ENCODE data around the gene ZNF532.
A peak's percentile ranks its signal among the peaks of the same experiment; 100 is the strongest.

Gene ZNF532

DNA sequence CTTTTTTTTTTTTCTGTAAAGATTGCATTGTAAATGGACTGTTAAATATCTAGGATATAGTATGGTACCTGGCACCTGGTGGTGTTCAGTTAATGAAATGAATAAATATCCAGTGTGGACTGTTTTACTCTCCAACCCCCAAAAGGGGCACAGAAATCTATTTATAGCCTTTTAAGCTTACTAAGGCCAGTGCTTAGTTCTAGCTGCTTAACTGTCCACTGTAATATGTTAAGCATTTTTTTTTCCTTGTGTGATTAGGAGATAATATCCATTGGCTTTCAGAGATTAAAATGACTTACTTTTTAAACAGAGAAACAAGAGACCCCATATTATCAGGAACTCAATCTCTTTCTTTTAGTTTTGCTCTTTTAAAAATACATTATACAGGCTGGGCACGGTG is 84.4 kb downstream of the ZNF532 start:
- no peak for DNase-seq

DNA sequence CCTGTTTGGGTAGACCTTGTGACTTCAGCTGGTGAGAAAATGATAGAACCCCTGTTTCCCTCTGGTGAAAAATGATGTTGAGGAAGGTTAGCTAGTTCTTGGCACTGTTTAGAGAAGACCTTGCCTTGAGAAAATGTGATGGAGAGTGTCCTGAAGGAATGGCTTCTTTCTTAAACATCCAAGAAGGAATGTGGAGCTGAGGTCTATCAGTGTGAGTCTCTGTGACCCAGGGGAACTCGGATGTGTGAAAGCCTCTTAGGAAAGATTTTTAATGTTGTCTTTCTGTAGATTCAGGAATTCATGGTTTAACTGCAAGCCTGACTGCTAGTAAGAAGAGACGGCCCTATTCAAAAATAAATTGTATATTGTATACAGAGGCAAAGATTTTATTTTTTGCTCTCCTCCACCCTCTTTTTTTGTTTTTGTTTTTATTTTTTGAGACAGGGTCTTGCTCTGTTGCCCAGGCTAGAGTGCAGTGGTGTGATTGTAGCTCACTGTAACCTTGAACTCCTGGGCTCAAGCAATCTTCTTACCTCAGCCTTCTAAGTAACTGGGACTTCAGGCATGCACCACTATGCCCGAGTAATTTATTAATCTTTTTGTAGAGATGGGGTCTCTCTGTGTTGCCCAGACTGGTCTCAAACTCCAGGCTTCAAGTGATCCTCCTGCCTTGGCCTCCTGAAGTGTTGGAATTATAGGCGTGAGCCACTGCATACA is 87.5 kb downstream of the ZNF532 start:
- no peak for DNase-seq

DNA sequence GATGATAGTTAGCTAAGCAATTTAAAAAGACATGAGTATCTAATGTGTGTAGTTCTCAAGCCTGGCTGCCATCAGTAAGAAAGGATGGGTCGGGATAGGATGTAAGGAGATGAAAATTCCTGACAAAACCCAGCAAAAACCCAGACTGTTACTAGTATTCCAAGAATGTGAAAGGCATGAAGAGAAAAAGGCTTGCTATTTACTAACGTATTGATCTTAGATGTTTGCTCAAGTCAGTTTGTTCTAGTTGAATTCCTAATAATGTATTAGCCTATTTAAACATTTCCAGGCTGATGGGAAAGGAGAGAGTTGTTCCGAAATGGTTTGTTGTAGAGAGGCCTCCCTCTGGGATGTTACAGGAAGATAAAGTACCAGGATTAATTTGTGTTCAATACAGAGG is 88.2 kb downstream of the ZNF532 start:
- DNase-seq, result no peak

DNA sequence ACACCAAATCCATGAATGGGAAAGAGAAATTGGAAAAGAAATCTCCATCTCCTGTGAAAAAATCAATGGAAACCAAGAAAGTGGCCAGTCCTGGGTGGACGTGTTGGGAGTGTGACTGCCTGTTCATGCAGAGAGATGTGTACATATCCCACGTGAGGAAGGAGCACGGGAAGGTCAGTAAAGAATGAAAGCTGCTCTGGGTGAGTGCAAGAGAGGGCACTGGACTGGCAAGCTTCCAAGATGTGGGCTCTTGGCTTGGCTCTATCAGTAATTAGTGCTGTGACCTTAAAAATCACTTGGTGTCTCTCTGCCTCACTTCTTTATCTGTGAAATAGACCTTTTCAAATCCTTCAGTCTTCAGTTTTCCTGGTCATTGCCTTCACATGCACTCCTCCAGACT is 89.0 kb downstream of the ZNF532 start:
- peak; percentile 24 to 33 for DNase-seq

DNA sequence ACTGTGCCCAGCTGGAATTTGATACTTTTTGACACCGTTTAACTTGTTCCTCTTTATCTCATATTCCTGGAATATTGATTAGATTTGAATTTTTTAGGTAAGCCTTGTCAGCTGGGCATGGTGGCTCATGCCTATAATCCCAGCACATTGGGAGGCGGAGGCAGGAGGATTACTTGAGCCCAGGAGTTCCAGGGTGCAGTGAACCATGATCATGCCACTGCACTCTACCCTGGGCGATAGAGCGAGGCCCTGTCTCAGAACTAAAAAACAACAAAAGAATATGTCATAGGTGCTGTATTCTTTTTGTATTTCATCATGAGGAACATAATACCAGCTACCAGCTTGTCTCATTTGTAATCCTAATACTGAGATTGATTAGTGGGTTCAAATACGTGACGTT is 90.3 kb downstream of the ZNF532 start:
- DNase-seq, result no peak

- DNase-seq, result no peak
Measured at GRCh38 chr18:58955738-58956137, 91.1 kb downstream of the ZNF532 start.

DNA sequence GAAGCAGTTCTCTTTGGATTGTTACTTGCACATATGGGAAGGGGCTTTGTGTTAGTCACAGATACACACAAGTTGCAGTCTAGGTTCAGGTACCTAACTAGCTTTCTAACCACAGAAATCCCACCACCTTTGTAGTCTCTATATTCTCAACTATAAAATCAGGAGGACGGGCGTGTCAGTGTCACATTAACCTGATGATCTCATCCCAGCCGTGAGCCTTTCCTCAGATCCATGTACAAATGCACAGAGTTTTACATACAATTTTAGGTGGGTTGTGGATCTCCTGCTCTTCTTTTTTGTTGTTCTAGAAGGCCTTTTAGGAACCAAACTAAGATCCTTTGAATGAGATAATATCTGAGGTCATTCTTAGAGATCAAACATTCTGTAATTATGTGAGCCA is 94.0 kb downstream of the ZNF532 start:
- DNase-seq, result no peak

DNA sequence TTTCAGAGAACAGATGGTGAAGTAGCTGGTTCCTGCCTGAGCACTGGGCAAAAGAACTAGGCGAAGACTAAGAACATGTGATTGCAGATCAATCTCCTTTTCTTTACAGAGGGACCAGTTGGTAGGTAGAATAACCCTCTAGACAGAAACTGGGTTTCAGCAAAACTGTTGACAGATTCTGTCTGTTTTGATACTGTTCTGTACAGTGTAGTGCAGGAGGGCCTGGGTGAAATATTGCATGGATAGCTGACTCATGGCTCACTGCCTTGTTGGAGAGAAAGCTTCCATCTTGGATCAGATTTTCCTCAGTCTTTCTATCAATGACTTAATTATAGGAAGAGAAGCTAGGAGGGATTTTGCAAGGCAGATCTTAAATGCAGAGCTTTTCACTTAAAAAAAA is 95.8 kb downstream of the ZNF532 start:
- no peak for DNase-seq

DNA sequence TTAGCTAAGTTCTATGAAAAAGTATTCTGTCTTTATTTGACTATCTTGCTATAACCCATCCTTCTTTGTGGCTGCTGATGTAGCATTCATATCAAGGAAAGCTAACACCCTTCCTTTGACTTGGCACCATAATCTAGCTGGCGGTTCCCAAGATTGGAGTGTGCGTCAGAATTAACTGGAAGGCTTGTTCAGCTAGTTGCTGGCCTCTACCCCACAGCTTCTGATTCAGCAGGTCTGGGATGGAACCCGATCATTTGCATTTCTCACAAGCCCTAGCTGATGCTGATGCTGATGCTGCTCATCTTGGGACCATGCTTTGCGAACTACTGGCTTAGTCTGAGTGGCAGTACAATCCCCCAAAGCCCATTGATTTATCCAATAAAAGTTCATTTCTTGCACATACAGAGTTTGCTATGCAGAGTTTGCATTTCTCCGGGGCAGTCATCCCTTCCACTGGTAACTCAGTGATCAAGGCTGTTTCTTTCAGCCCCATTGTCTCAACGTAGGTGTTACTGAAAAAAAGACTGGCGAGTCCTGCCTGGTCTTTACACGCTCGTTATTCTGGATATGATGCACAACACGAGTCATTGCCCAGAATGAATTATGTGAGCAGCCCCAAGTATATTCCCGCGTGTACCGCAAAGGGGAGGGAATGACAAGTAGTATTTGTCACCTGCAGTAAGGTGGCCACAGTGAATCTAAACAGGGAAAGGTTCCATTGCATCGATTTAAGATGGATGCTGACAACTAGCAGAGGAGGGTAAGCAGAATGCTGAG is 96.5 kb downstream of the ZNF532 start:
- DNase-seq, result no peak

GRCh38 chr18:58962336-58962735 is 97.7 kb downstream of the ZNF532 start:
- DNase-seq, result no peak

DNA sequence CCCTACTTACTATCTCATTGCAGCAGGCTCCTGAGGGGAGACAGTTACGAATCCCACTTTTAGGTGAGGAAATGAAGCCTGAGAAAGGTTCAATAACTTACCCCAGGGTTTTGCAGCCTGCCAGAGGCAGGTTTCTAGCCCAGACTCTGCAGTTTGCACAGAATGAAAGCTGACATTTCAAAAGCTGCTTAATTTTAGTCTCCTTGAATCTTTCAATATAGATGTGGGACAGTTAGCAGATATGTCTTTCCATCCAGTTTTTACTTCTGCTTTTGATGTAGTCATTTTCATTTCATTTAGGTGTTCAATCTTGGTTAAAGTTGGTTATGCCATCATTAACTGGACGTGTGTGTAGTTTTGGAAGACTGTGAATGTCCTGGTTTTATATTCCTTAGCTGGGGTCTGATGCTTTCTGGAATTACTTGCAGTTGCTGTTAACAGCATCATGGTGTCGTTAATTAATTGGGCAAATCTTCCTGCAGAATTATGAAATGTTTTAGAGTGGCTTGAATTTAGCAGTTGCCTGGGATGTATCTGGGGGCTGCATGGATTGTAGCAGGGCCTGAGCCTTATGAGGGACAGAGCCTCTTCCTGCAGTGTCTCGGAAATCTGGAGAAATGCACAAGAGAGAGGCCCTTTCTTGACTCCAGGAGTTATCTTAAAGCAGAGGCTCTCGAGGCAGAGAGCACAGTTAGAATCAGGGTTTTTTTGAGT is 100.8 kb downstream of the ZNF532 start:
- DNase-seq, result no peak

DNA sequence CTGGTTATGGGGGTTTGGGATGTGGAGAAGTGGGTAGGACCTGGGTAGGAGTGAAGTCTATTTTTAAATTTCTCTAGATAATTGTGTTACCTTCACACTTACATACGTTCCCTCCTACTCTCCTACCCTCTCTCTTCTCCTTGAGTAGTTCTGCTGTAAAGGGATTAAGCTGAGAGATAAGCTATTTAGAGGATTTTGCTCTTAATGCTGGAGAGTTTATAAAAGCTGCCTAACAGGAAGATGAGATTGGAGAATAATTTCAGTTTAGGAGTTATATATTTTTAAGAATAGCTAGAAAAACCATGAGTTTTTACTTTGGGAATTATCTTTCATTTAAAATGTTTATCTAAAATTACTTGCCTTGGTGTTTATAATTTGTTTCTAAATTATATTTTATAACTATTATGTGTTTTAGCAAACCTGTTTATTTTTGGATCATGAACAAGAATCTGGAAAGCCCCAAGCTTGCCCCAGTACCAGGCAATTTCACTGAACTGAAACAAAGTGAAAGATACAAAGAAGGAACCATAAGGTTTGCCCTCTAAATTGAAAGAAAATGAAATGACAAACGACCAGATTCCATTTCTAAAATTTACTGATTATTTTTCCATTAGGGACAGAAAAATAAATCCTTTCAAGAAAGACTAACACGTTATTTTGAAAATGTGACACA is 101.5 kb downstream of the ZNF532 start:
- no peak for DNase-seq

DNA sequence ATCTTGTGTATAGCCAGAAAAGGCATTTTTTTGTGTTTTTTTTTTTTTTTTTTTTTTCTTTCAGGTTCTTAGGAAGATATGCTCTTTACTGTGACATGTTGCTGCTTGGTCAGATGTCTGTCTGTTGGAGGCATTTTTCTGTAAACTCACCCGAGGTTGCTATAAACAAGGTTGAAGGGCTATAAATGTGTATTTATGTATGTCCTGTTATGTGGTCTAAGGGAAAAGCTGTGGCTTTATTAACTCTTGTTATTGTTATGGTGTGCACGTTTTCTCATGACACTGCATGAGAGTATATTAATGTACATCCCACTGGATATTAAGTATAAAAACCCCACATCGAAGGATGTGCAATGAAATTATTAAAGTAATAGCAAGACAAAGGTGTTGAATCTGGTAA is 102.0 kb downstream of the ZNF532 start:
- DNase-seq, result no peak

GRCh38 chr18:58967751-58968254 is 103.1 kb downstream of the ZNF532 start:
- no peak for DNase-seq

DNA sequence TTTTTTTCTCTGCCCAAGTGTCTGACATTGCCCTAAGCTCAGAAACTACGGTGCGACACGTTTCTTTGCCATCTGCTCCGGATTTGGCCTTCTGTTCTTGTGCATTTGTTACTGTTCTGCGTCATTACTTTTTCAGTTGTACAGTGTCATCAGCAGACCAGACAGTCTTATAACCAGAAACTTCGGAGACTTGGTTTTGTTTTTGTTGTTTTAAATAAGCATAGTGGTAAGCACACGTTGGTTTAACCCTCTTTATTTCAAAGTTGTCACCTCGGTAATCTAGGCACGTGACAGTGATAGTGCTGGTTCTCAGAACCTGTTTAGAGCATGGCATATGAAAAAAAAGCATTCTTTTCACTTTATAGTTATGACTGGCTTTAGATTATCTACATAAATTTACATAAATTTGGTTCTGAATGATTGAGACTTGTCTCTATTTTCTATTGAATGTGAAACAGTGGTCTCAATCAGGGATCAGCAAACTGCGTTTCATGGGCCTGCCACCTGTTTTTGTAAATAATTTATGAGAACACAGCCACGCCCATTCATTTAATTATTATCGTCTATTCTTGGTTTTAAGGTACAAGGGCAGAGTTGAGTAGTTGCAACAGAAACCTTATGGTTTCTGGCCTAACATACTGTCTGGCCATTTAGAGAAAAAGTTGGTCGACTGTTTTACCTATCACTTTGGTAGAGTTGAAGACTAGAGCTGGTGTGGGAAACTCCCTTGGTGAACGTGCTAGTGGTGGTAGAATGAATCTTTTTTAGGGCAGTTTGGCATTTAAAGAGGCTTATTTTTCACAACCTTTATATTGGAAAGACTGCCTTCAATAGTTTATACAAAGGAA is 106.5 kb downstream of the ZNF532 start:
- DNase-seq, result no peak

GRCh38 chr18:58975296-58975695 is 110.6 kb downstream of the ZNF532 start:
- no peak for DNase-seq

DNA sequence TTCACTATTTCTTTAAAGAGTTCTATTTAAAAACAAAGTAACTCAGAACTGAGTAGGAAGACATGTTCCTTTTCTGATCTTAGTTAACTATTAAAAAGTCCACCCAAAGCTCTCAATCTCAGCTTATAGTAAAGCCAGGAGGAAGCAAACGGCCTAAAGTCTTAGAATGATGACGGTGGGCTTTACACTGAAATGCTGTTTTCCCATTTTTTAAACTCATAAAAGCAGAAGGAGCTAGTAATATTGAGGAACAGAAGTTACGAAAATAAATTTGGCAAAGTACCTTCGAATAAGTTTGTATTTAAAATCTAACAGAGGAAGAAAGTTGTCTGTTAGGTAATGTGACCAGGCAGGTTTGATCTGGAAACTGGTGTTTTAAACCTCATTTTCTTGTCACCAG is 111.1 kb downstream of the ZNF532 start:
- DNase-seq, result no peak

- DNase-seq, result no peak
Measured at GRCh38 chr18:58977223-58977622, 112.5 kb downstream of the ZNF532 start.

DNA sequence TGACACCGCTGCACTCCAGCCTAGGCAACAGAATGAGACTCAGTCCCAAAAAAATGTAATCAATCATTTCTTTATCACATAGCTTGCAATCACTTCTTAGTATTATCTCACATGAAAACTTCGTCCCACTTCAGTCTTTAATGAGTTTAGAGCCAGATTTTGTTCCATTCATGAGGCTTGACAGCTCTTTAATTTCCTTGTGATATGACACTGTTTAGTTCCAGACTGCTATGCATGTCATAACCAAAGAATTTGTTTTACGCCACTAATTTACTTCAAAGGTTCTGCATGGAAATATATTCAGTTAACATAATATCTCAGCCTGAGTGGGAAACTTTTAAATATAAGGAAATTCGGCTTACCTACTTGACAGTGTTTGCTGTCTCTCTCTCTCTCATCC is 113.1 kb downstream of the ZNF532 start:
- no peak for DNase-seq

GRCh38 chr18:58978916-58979315 is 114.2 kb downstream of the ZNF532 start:
- no peak for DNase-seq

DNA sequence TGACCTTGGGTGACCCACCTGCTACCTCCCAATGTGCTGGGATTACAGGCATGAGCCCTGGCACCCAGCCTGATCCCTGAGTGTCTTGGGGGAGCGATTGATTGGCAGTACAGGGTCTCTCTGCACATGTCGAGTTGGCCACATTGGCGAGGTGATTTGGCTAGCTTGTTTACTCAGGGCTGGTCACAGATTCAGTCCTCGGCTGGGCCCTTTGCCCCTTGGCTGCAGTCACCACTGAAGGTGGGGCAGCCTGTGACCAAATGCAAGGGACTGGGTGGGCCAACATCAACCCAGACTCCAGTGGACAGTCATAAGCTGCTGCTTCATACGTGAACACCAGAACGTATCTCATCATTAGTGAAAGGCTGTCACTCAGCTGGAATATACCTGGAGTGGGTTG is 114.9 kb downstream of the ZNF532 start:
- DNase-seq, result no peak

DNA sequence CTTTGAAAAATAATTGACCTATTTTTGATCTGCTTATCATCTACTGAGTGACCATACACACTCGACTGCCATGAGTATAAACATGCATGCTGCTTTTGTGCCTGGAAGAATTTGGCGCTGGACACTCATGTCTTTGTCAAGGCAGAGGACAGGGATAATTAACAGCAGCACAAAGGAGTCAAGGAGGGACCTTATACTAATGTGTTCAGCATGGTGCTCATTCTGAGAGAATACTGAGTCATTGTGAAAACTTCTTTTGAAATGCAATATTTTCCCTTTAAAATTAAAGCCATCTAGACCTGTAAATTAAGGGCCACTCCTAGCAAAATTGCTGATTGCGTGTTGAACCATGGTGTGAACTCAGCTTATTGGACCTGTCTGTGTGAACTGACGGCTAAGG is 116.3 kb downstream of the ZNF532 start:
- DNase-seq, result no peak

All from SHP77 (cell line).